H1 (cell line): Measurements from ENCODE around the gene APAF1. TPM values are rescaled to one million over a fixed set of nuclear protein-coding genes. Genes with fewer than 3 reads are reported as not detected.

ENCODE experiments used
- JUN ChIP-seq: IDR thresholded peaks from 2 replicates; pipeline ENCODE4 v1.6.1; 2011; ENCODE audit warnings: low read depth, mild to moderate bottlenecking, improper control_type of control experiment, low read length
- SP1 ChIP-seq: IDR thresholded peaks from 2 replicates; pipeline ENCODE4 v1.6.1; 2011; ENCODE audit warnings: low read depth, low read length
- polyA plus RNA-seq, 7 experiments: library from polyadenylated mRNA; depleted of rRNA in 3 of 7; stranded (reverse) in 5 of 7; unstranded in 2 of 7; fragments of >200 nt in 5 of 7; fragments of 200-250 nt in 2 of 7; gene quantifications; 1 replicate in 5 of 7; 2 replicates in 1 of 7; 4 replicates in 1 of 7; pipeline versions ENCODE4 v1.2.1 to v1.2.3, GENCODE V29; 2011 to 2013; ENCODE audit warnings: missing spikeins in 2 of 7, mixed read lengths in 2 of 7
- total RNA-seq: library from RNA; stranded (reverse); fragmentation: NEBNext Ultra II Directional; extraction: Animal tissue kit (Norgen Biotek cat#: 25700); gene quantifications from 2 replicates; pipeline ENCODE4 v1.2.1, GENCODE V29; 2021

The APAF1 gene
- total and polyA plus RNA-seq, 2 of the 8 experiments (the other 6 are each of a cell fraction or from before 2014, with no cell fraction given): 4.7 to 22.6 TPM

- TF ChIP-seq JUN (no peak), SP1 (no peak)
- TF ChIP-seq, all 59 proteins: peak for 0
Measured at GRCh38 chr12:98758331-98758730, 113.2 kb downstream of the APAF1 start (continued).
